Kasumi-1 (cell line): ENCODE data around the gene IQCN.
"Not testable (repeated sequence)": the region's sequence is repeated elsewhere in the genome, so short reads cannot be mapped to it uniquely, and the experiment has no call there.

Experiments used
- DNase-seq, 2 experiments: peaks; one replicate each; lab custom pipeline; 2025; lab: John Stamatoyannopoulos, UW

The IQCN gene

DNA sequence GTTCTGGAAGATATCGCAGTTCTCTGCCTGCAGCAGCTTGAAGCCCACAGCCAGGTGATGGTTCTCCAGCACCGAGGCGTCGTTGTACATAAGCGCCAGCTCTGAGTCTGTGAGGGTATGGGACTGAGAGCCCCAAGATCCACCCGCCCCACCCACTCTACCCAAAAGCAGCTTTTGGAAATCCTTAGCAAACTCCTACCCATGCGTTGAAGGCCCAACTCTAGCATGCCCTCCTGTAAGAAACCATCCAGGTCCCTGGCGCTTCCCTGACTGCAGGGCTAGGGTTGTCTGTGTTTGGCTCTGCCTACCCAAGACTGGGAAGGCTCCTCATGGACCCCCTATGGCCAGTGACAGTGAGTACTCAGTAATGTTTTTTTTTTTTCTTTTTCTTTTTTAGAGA, 57.5 kb downstream of the IQCN start:
- no peak for DNase-seq

DNA sequence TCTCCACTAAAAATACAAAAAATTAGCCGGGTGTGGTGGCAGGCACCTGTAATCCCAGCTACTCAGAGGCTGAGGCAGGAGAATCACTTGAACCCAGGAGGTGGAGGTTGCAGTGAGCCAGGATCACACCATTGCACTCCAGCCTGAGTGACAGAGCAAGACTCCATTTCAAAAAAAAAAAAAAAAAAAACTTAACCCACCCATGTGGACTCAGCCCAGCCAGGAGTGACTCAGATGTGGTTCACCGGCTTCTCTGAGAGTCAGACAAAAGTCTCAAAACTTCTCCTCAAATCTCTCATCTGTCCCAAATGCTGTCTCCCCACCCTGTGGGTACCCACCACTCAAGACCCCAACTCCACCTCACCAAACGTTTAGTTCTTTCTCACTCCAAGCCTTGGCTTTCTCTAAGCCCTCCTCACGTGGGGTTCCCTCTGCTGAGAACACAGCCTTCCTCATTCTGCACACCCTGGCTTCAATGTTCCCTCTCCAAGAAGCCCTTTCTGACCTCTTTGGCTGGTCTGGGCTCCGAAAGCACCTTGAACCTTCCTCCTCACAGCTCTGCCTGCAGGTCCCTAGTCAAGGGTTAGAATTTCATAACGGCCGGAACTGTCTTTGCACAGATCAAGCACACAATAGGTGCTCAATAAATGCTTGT, 59.3 kb downstream of the IQCN start:
- DNase-seq: no peak

DNA sequence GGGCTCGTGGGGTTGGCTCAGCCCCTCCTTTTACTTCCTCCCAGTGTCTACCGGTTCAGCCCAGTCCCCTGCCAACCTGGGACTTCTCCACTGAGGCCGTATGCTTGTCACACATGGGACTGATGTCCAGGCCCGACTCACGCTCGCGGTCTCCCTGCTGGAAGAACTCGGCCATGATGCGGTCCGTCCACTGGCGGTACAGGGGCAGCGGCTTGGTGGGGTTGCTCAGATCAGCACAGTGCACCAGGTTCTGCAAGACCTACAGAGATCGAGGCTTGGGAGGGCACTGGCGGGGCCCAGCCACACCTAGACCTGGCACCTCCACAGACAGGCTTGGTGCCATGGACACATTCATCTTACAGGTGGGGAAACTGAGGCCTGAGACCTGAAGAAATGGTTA, 62.6 kb downstream of the IQCN start:
- DNase-seq: no peak

DNA sequence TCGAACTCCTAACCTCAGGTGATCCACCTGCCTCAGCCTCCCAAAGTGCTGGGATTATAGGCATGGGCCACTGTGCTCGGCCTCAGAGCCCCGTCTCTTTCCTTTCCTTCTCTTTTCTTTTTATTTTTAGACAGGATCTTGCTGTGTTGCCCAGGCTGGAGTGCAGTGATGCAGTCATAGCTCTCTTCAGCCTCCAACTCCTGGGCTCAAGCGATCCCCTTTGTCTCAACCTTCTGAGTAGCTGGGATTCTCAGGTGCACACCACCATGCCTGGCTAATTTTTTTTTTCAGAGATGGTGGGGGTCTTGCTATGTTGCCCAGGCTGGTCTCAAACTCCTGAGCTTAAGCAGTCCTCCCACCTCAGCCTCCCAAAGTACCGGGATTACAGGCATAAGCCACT, 64.3 kb downstream of the IQCN start:
- not testable (repeated sequence) for DNase-seq

DNA sequence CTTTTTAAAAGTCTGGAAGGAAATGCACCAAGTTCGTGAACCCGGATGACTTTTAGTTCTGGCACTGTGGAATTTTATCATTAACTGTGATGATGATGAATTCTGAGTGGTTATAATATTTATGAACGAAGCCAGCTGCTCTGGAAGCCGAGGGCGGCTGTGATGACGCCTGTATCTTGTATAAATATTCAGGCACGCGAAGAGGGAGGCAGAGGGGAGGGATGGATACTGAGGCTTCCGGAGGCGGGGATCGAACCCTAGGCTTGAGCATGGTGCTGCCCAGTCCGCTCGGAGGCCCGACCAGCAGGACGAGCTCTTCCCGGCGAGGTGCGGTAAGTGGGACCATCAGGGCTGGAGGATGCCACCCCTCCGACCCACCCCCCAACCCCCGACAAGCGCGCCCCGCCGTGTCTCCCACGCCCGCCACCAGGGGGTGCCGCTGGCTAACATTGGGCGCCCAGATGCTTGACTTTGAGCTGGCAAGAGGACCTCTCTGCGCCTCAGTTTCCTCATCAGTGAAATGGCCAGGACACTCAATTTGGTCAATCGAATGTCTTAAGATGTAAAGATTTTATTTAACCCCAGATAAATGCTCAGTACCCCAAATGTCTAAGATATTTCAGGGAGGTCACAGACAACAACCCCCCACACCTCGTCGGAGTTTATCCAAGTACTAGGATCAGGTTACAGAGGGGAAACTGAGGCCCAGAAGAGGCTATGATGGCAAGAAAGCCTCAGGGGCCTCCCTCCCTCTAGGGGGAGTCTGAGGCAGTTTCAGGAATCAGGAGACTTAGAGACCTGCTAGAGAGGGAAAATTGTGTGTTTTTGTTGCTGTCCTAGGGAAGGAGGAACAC, 65.9 kb downstream of the IQCN start:
- peak; percentile 18 to 37 for DNase-seq
